ENCODE measurements around the gene LHFPL6.

DNA sequence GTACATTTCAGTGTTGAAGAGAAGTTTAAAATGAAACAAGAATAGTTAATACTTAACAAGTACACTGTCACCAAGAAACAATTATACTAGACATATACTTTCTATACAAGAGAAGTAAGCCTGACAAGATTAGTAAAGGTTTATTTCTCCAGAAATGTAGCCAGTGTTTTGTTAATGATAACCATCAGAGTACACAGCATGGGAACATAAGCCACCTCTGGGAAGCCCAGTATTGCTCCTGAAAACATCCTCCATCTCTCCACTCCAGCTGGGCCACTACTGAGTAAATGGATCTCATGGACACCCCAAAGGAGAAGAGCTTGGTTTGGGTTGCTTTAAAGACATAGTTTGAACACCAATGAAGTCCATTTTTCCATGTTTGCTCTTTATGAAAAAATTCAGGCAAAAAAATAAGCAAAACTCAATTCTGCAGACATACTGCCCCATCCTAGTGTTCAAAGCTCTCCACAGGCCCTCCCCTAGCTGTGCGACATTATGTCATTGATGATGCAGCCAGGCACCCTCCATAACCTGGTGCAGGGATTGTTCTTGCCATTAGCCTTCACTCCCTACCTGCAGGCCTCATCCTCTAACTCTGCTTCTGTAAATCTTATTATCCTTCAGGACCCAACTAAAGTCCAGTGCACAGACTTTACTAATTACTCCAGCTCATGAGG lies 61.9 kb downstream of the LHFPL6 start:
- TF ChIP-seq, protein P1, sequence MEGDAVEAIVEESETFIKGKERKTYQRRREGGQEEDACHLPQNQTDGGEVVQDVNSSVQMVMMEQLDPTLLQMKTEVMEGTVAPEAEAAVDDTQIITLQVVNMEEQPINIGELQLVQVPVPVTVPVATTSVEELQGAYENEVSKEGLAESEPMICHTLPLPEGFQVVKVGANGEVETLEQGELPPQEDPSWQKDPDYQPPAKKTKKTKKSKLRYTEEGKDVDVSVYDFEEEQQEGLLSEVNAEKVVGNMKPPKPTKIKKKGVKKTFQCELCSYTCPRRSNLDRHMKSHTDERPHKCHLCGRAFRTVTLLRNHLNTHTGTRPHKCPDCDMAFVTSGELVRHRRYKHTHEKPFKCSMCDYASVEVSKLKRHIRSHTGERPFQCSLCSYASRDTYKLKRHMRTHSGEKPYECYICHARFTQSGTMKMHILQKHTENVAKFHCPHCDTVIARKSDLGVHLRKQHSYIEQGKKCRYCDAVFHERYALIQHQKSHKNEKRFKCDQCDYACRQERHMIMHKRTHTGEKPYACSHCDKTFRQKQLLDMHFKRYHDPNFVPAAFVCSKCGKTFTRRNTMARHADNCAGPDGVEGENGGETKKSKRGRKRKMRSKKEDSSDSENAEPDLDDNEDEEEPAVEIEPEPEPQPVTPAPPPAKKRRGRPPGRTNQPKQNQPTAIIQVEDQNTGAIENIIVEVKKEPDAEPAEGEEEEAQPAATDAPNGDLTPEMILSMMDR (conservative IDR thresholded peaks at IDR 0.05) = no peak
- no peak for TF ChIP-seq EZH2 (IDR thresholded peaks at IDR 0.05; ENCODE audit: low read depth)

Data from PC-9 (cell line).